C1 segment of cervical spinal cord (tissue), 14 donors: ENCODE data around the gene LMAN2L.

Experiments
- DNase-seq, 14 donors: peaks; one replicate each; lab custom pipeline; 2025; lab: John Stamatoyannopoulos, UW

Gene LMAN2L

GRCh38 chr2:96760986-96761832 is 21.3 kb upstream of the LMAN2L start:
- peak in 5 of 14 donors; percentile 48 to 74 (median 68) for DNase-seq

- DNase-seq = peak; percentile 15 to 97 (median 88)
Observed at GRCh38 chr2:96760036-96760985, 20.4 kb upstream of the LMAN2L start, which contains the start of gene CNNM4. Gene CNNM4, plus strand, starts transcription at chr2:96760902. Its CDS starts 98 bp downstream, at chr2:96761000.

GRCh38 chr2:96759548-96759947 is 19.7 kb upstream of the LMAN2L start:
- DNase-seq = no peak

- no peak for DNase-seq
Observed at GRCh38 chr2:96758987-96759386, 19.1 kb upstream of the LMAN2L start.

GRCh38 chr2:96757477-96757860 is 17.6 kb upstream of the LMAN2L start:
- DNase-seq = no peak

GRCh38 chr2:96756788-96757476 is 17.1 kb upstream of the LMAN2L start:
- no peak for DNase-seq

GRCh38 chr2:96754317-96754716 is 14.5 kb upstream of the LMAN2L start:
- no peak for DNase-seq

GRCh38 chr2:96753661-96754282 is 13.9 kb upstream of the LMAN2L start:
- no peak for DNase-seq

- DNase-seq = no peak
Observed at GRCh38 chr2:96751800-96752199, 11.9 kb upstream of the LMAN2L start.

GRCh38 chr2:96747061-96747617 is 7.3 kb upstream of the LMAN2L start:
- no peak for DNase-seq

GRCh38 chr2:96739076-96739632 is 710 bp downstream of the LMAN2L start:
- no peak for DNase-seq

- DNase-seq = no peak
Observed at GRCh38 chr2:96737831-96738230, 2.0 kb downstream of the LMAN2L start.

GRCh38 chr2:96737251-96737650 is 2.6 kb downstream of the LMAN2L start:
- DNase-seq = no peak

- peak in 2 of 14 donors; percentile 3 to 32 for DNase-seq
Observed at GRCh38 chr2:96734880-96735583, 4.8 kb downstream of the LMAN2L start.

- DNase-seq = no peak
Observed at GRCh38 chr2:96733931-96734330, 5.9 kb downstream of the LMAN2L start.

GRCh38 chr2:96730212-96730611 is 9.7 kb downstream of the LMAN2L start:
- no peak for DNase-seq

GRCh38 chr2:96729748-96730147 is 10.1 kb downstream of the LMAN2L start:
- no peak for DNase-seq

GRCh38 chr2:96727431-96727830 is 12.4 kb downstream of the LMAN2L start:
- no peak for DNase-seq

GRCh38 chr2:96726131-96726530 is 13.7 kb downstream of the LMAN2L start:
- DNase-seq = no peak

- no peak for DNase-seq
Observed at GRCh38 chr2:96716388-96716787, 23.5 kb downstream of the LMAN2L start.
